ENCODE measurements around the gene STRN4.
"Not testable (repeated sequence)": the region's sequence is repeated elsewhere in the genome, so short reads cannot be mapped to it uniquely, and the experiment has no call there.

Gene STRN4

GRCh38 chr19:46714444-46715106, 31.7 kb downstream of the STRN4 start:
- no peak for FAIRE-seq
- DNase-seq (ENCODE audit: low spot score) = no peak

GRCh38 chr19:46713781-46714443, 32.3 kb downstream of the STRN4 start:
- DNase-seq (ENCODE audit: low spot score) (peak; percentile 95), FAIRE-seq (no peak)

GRCh38 chr19:46712768-46713338, 33.4 kb downstream of the STRN4 start:
- DNase-seq (ENCODE audit: low spot score); FAIRE-seq: not testable (repeated sequence)

GRCh38 chr19:46710687-46711086, 35.6 kb downstream of the STRN4 start:
- no peak for DNase-seq (ENCODE audit: low spot score)
- FAIRE-seq = no peak

GRCh38 chr19:46704379-46705076, 41.7 kb downstream of the STRN4 start:
- peak; percentile 78 for DNase-seq (ENCODE audit: low spot score)
- FAIRE-seq = no peak

GRCh38 chr19:46700704-46701103, 45.5 kb downstream of the STRN4 start:
- no peak for DNase-seq (ENCODE audit: low spot score)
- FAIRE-seq = no peak

GRCh38 chr19:46698395-46699321, 47.6 kb downstream of the STRN4 start:
- no peak for FAIRE-seq

GRCh38 chr19:46697204-46697960, 48.9 kb downstream of the STRN4 start:
- FAIRE-seq = no peak
- no peak for DNase-seq (ENCODE audit: low spot score)

More at GRCh38 chr19:46698395-46699321, 47.6 kb downstream of the STRN4 start:
- no peak for DNase-seq (ENCODE audit: low spot score)

- no peak for FAIRE-seq
- DNase-seq (ENCODE audit: low spot score) = no peak
Observed at GRCh38 chr19:46696866-46697203, 49.4 kb downstream of the STRN4 start.

- DNase-seq (ENCODE audit: low spot score) = no peak
- FAIRE-seq = no peak
Observed at GRCh38 chr19:46696052-46696451, 50.2 kb downstream of the STRN4 start.

- DNase-seq (ENCODE audit: low spot score) = no peak
- FAIRE-seq = no peak
Observed at GRCh38 chr19:46693760-46694159, 52.5 kb downstream of the STRN4 start.

- FAIRE-seq (no peak), DNase-seq (ENCODE audit: low spot score) (no peak)
Observed at GRCh38 chr19:46692918-46693722, 53.1 kb downstream of the STRN4 start.

GRCh38 chr19:46691948-46692347, 54.3 kb downstream of the STRN4 start:
- no peak for FAIRE-seq
- no peak for DNase-seq (ENCODE audit: low spot score)

GRCh38 chr19:46691104-46691503, 55.1 kb downstream of the STRN4 start:
- DNase-seq (ENCODE audit: low spot score) (no peak), FAIRE-seq (no peak)

GRCh38 chr19:46689358-46689757, 56.9 kb downstream of the STRN4 start:
- FAIRE-seq = no peak
- DNase-seq (ENCODE audit: low spot score) = no peak

- no peak for DNase-seq (ENCODE audit: low spot score)
- FAIRE-seq = no peak
Observed at GRCh38 chr19:46687438-46688145, 58.7 kb downstream of the STRN4 start.

- no peak for DNase-seq (ENCODE audit: low spot score)
- no peak for FAIRE-seq
Observed at GRCh38 chr19:46685189-46685588, 61.1 kb downstream of the STRN4 start.

- DNase-seq (ENCODE audit: low spot score) (peak; percentile 61), FAIRE-seq (peak; percentile 40)
Observed at GRCh38 chr19:46678110-46678732, 68.0 kb downstream of the STRN4 start.
